ENCODE data around the gene DHTKD1.

- TF ChIP-seq CTCF (conservative IDR thresholded peaks at IDR 0.05; ENCODE audit: low read length) (no peak), EZH2phosphoT487 (IDR thresholded peaks at IDR 0.05; ENCODE audit: borderline replicate concordance) (no peak)
These were observed 89.4 kb downstream of the DHTKD1 start for GRCh38 chr10:12158111-12158510.
